GM12872 (cell line): Measurements from ENCODE around the gene GCKR.

Experiments
- CTCF ChIP-seq: IDR thresholded peaks from 3 replicates; pipeline ENCODE4 v1.5.1; 2011; ENCODE audit warnings: low read depth, mild to moderate bottlenecking, low read length, moderate library complexity; ENCODE audit not compliant: insufficient read depth

Gene GCKR

GRCh38 chr2:27495840-27496356, 741 bp upstream of the GCKR start:
- no peak for TF ChIP-seq CTCF

GRCh38 chr2:27497288-27497627, 619 bp downstream of the GCKR start:
- no peak for TF ChIP-seq CTCF

- no peak for TF ChIP-seq CTCF
Measured at GRCh38 chr2:27498975-27499374, 2.3 kb downstream of the GCKR start.

DNA sequence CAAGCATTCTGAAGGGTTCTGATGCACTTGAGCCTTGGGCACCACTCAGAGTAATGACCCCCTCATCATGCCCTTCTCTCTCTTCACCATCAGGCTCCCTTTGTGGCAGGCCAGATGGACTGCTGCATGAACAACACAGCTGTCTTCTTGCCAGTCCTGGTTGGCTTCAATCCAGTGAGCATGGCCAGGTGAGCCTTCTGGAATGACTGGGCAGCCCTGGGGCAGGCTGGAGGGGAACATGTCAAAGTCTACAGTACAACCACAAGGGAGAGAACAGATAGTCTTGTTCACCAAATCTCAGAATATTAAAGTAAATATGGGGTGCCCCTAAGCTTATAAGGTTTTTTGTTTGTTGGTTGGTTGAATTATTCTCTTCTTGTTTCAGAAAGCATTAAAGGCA, 4.4 kb downstream of the GCKR start:
- no peak for TF ChIP-seq CTCF

- TF ChIP-seq CTCF: no peak
Measured at GRCh38 chr2:27502142-27502541, 5.5 kb downstream of the GCKR start.

DNA sequence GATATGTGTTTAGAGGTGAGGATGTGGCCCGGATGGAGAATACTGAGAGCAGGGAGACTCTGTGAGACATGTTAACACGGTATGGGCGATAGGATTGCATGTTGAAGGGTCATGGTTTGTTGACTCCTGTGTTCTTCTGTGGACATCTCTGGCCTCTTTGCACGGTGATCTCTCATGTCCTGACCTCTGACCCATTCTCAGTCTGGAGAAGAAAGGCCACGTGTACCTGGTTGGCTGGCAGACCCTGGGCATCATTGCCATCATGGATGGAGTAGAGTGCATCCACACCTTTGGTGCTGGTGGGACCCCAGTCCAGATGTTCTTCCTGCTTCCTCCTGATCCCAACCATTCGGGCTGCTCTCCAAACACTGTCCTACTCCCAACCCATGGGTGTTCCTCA, 9.9 kb downstream of the GCKR start:
- no peak for TF ChIP-seq CTCF

DNA sequence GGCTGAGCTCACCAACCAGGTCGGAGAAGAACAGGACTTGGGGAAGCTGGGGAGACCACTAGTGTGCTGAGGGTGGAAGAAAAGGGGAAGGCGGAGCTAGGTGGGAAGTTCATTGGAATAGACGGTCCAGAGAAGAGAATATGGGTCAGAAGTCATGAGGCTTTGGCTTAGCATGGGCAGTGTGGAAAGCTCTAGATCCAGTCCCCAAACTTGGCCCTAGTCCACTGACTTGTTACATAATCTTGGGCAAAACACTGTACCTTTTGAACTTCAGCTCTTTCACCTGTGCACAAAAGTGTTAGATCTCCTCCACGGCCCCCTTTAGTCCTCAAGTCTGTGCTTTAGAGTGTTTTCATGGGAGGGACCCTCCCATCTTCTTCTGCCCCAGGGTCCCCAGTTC, 10.7 kb downstream of the GCKR start:
- TF ChIP-seq CTCF: no peak

GRCh38 chr2:27509326-27509725, 12.7 kb downstream of the GCKR start:
- no peak for TF ChIP-seq CTCF
